HepG2 (cell line): Measurements from ENCODE around the gene TMCO4. TPM values are rescaled to one million over a fixed set of nuclear protein-coding genes. Genes with fewer than 3 reads are reported as not detected.

Experiments used
- ATAC-seq: fragments of 200-7000 bp; cut with Tn5 transposase; 3 replicates; pipeline ENCODE4 v1.9.1; 2020; ENCODE audit warnings: mild to moderate bottlenecking, moderate library complexity
- BruUV-seq: library from RNA; stranded (reverse); fragments of 400-500 nt; replicated peaks from 2 replicates; lab custom pipeline; 2021; lab: Mats Ljungman, UMichigan
- CTCF ChIA-PET: fragments of 300-600 bp; formaldehyde crosslinking; extraction: SDS; loops from one replicate; lab custom pipeline; 2021; ENCODE audit warnings: low total read pairs, inconsistent platforms, low intra/inter-chr PET ratio; lab: Yijun Ruan, JAX
- POLR2A ChIA-PET: fragments of 350-600 bp; sonication (Branson Sonifier 250); formaldehyde crosslinking; loops from one replicate; lab custom pipeline; 2020; ENCODE audit warnings: antibody characterized with exemption, inconsistent platforms; lab: Yijun Ruan, JAX
- DNase-seq: peaks from one replicate; pipeline ENCODE4 v3.0.0-alpha.2; 2015; ENCODE audit warnings: low spot score
- FAIRE-seq: peaks from 3 replicates; lab custom pipeline; 2011; peaks lifted over from hg19 to GRCh38; lab: Jason Lieb, UNC
- H2AFZ ChIP-seq: one replicate; pipeline ENCODE4 v1.6.1; 2011; ENCODE audit warnings: low read length, inconsistent platforms
- H3K27ac ChIP-seq: fragments of 300-600 bp; 3 replicates; pipeline ENCODE4 v1.8.0; 2011; ENCODE audit warnings: mixed run types, mild to moderate bottlenecking, mixed read lengths, low read length, inconsistent platforms; ENCODE audit not compliant: insufficient read depth; ENCODE audit errors: extremely low read length
- H3K27me3 ChIP-seq, 2 experiments: fragments of 200-600 bp in 1 of 2; 2 replicates in 1 of 2; 3 replicates in 1 of 2; pipeline versions ENCODE4 v1.6.0 to v1.8.0; 2011; ENCODE audit warnings: low read length in 2 of 2, mild to moderate bottlenecking in 2 of 2, moderate library complexity in 2 of 2, inconsistent platforms in 1 of 2; ENCODE audit not compliant: insufficient read depth in 2 of 2, control insufficient read depth in 1 of 2
- H3K36me3 ChIP-seq, 2 experiments: fragments of 200-600 bp in 1 of 2; replicated peaks in 1 of 2; 2 replicates in 1 of 2; 3 replicates in 1 of 2; pipeline versions ENCODE4 v1.5.1 to v1.8.0; 2011; ENCODE audit warnings: low read length in 2 of 2, inconsistent platforms in 1 of 2; ENCODE audit not compliant: insufficient read depth in 2 of 2, control insufficient read depth in 1 of 2
- H3K4me1 ChIP-seq: 2 replicates; pipeline ENCODE4 v1.5.1; 2012; ENCODE audit warnings: low read length, inconsistent platforms; ENCODE audit not compliant: insufficient read depth
- H3K4me2 ChIP-seq: 2 replicates; pipeline ENCODE4 v1.6.0; 2011; ENCODE audit warnings: low read depth, low read length, inconsistent platforms
- H3K4me3 ChIP-seq, 3 experiments: fragments of 200-600 bp in 1 of 3; sonication (generic), shearing (Covaris generic) in 1 of 3; replicated peaks in 1 of 3; 2 replicates each; pipeline ENCODE4 v1.5.1; 2011 to 2016; ENCODE audit warnings: low read length in 3 of 3, inconsistent platforms in 2 of 3, low read depth in 2 of 3, mild to moderate bottlenecking in 2 of 3, control low read depth in 1 of 3, mixed read lengths in 1 of 3; ENCODE audit not compliant: insufficient read depth in 1 of 3
- H3K79me2 ChIP-seq: one replicate; pipeline ENCODE4 v1.6.1; 2011; ENCODE audit warnings: low read length, inconsistent platforms; ENCODE audit not compliant: insufficient read depth
- H3K9ac ChIP-seq: 2 replicates; pipeline ENCODE4 v1.6.0; 2011; ENCODE audit warnings: mild to moderate bottlenecking, low read depth, low read length, inconsistent platforms; ENCODE audit not compliant: insufficient read depth
- H3K9me3 ChIP-seq: 2 replicates; pipeline ENCODE4 v1.5.1; 2012; ENCODE audit warnings: mild to moderate bottlenecking, low read length
- H4K20me1 ChIP-seq: 2 replicates; pipeline ENCODE4 v1.6.0; 2011; ENCODE audit warnings: inconsistent platforms, mild to moderate bottlenecking, low read length, moderate library complexity; ENCODE audit not compliant: insufficient read depth
- AHDC1 ChIP-seq: sonication (generic); formaldehyde crosslinking; IDR thresholded peaks from 2 replicates; pipeline ENCODE4 v1.5.1; 2020; ENCODE audit warnings: mild to moderate bottlenecking, missing genetic modification reagents, borderline replicate concordance
- MLXIP ChIP-seq: sonication (generic); formaldehyde crosslinking; IDR thresholded peaks from 2 replicates; pipeline ENCODE4 v1.9.0; 2021; ENCODE audit warnings: missing genetic modification reagents, borderline replicate concordance
- MYNN ChIP-seq: sonication (generic); formaldehyde crosslinking; IDR thresholded peaks from 2 replicates; pipeline ENCODE4 v1.4.0; 2020; ENCODE audit warnings: mild to moderate bottlenecking, low read depth, missing genetic modification reagents
- RAD21 ChIP-seq: fragments of 450-650 bp; formaldehyde crosslinking; IDR thresholded peaks from 2 replicates; pipeline ENCODE4 v1.5.0; 2020; ENCODE audit warnings: mild to moderate bottlenecking
- RNF2 ChIP-seq: fragments of 450-650 bp; conservative IDR thresholded peaks from 2 replicates; pipeline ENCODE4 v1.6.1; 2016; ENCODE audit warnings: low read depth
- RXRB ChIP-seq: IDR thresholded peaks from 2 replicates; pipeline ENCODE4 v1.6.1; 2016; ENCODE audit warnings: borderline replicate concordance, missing genetic modification reagents, missing compliant biosample characterization
- ZNF547 ChIP-seq: sonication (generic); formaldehyde crosslinking; IDR thresholded peaks from 2 replicates; pipeline ENCODE4 v1.5.1; 2020; ENCODE audit warnings: mild to moderate bottlenecking, missing genetic modification reagents
- ZNF724P ChIP-seq: sonication (generic); formaldehyde crosslinking; IDR thresholded peaks from 2 replicates; pipeline ENCODE4 v1.8.0; 2022; ENCODE audit warnings: missing genetic modification reagents, borderline replicate concordance
- WGBS: methylation state at CpG from one replicate; pipeline ENCODE4 v1.1.6; 2017; ENCODE audit warnings: low lambda C conversion rate; 5-methylcytosine and 5-hydroxymethylcytosine counted together
- in situ Hi-C: cut with HindIII; loops from 2 replicates; pipeline ENCODE4 v1.10.0; 2017; ENCODE audit warnings: low pct_unique_long_range_greater_than_20kb; ENCODE audit not compliant: extremely low pct_ligation_motif_present
- intact Hi-C: fragments of 100-400 bp; cut with micrococcal nuclease; formaldehyde crosslinking; loops from one replicate; pipeline ENCODE4 v1.10.0; 2022; ENCODE audit not compliant: unreplicated experiment
- polyA plus RNA-seq, 8 experiments: library from polyadenylated mRNA; depleted of rRNA in 3 of 8; stranded (reverse) in 7 of 8; unstranded in 1 of 8; fragments of >200 nt; fragmentation: Illumina TruSeq in 4 of 8; extraction: Trizol in 4 of 8; gene quantifications; 2 replicates each; pipeline versions ENCODE4 v1.2.1 to v1.2.3, GENCODE V29; 2011 to 2016; ENCODE audit warnings: low read depth in 4 of 8, missing spikeins in 1 of 8, mixed read lengths in 1 of 8; ENCODE audit not compliant: insufficient read depth in 1 of 8
- total RNA-seq, 5 experiments: library from RNA; depleted of rRNA; stranded (reverse); fragments of >200 nt; fragmentation: Illumina TruSeq; extraction: Trizol; gene quantifications; 2 replicates each; pipeline ENCODE4 v1.2.3, GENCODE V29; 2016; ENCODE audit warnings: low read depth in 1 of 5

TMCO4 gene
- total and polyA plus RNA-seq, 2 of the 13 experiments (the other 11 are each of a cell fraction or from before 2014, with no cell fraction given) = 2.1 to 4.1 TPM

GRCh38 chr1:19824541-19824940 lies 24.8 kb upstream of the TMCO4 start:
- POLR2A ChIA-PET = no interaction called here
- Histone ChIP-seq H4K20me1 (no peaks in the 10 kb centered on the region), H3K4me3 (no peak overlapping the region), H3K27me3 (no peaks in the 10 kb centered on the region; a peak in 1 of 5 replicates), H3K36me3 (no peaks in the 10 kb centered on the region), H2AFZ (no peak overlapping the region), H3K4me1 (peaks cover 20% of the 10 kb centered on the region), H3K9me3 (no peaks in the 10 kb centered on the region), H3K79me2 (no peaks in the 10 kb centered on the region), H3K27ac (no peak overlapping the region), H3K4me2 (no peak overlapping the region), H3K9ac (no peak overlapping the region)
- ATAC-seq (no peak), FAIRE-seq (no peak), DNase-seq (no peak)
- CTCF ChIA-PET = no interaction called here
- intact Hi-C loops = no loop called here
- no TSS peak for BruUV-seq
- 25% methylated on average over 4 of the region's 4 CpGs for WGBS
- in situ Hi-C loops = no loop called here
- TF ChIP-seq ZNF547 (CRISPR knock-in tag) (no peak), ZNF724P (CRISPR knock-in tag) (no peak), RNF2 (no peak), RXRB (CRISPR knock-in tag) (no peak), MLXIP (CRISPR knock-in tag) (no peak), RAD21 (CRISPR knock-in tag) (no peak), AHDC1 (CRISPR knock-in tag) (no peak), MYNN (no peak)
